Esophagus squamous epithelium (tissue), 5 donors: ENCODE measurements around the gene PBX2. TPM values are rescaled to one million over a fixed set of nuclear protein-coding genes. Genes with fewer than 3 reads are reported as not detected.
"Not testable (repeated sequence)": the region's sequence is repeated elsewhere in the genome, so short reads cannot be mapped to it uniquely, and the experiment has no call there.

ENCODE experiments used
- DNase-seq: peaks from one replicate; lab custom pipeline; 2025; lab: John Stamatoyannopoulos, UW
- H3K27ac ChIP-seq, 4 donors: fragments of 200-600 bp; sonication (generic); one replicate each; pipeline ENCODE4 v1.5.1; 2016 to 2019; ENCODE audit warnings: mild to moderate bottlenecking in 1 of 4
- H3K27me3 ChIP-seq, 4 donors: fragments of 200-600 bp; sonication (generic); 1 replicate in 3 of 4; 2 replicates in 1 of 4; pipeline versions ENCODE4 v1.5.1 to v1.6.0; 2017 to 2021; ENCODE audit warnings: antibody characterized with exemption in 1 of 4
- H3K36me3 ChIP-seq, 3 donors: fragments of 200-600 bp; sonication (generic); one replicate each; pipeline ENCODE4 v1.5.1; 2016 to 2019
- H3K4me1 ChIP-seq, 3 donors: fragments of 200-600 bp; sonication (generic); one replicate each; pipeline ENCODE4 v1.5.1; 2017 to 2019
- H3K4me3 ChIP-seq, 4 donors: fragments of 200-600 bp; sonication (generic); 1 replicate in 3 of 4; 2 replicates in 1 of 4; pipeline ENCODE4 v1.5.1; 2016 to 2019; ENCODE audit warnings: mild to moderate bottlenecking in 2 of 4, moderate library complexity in 1 of 4
- H3K9me3 ChIP-seq, 3 donors: fragments of 200-600 bp; sonication (generic); one replicate each; pipeline ENCODE4 v1.5.1; 2016 to 2019
- CTCF ChIP-seq, 6 experiments: fragments of 450-650 bp in 4 of 6; fragments of 200-600 bp in 2 of 6; sonication (generic) in 2 of 6; IDR thresholded peaks; one replicate each; pipeline ENCODE4 v1.5.1; 2016 to 2019; ENCODE audit warnings: antibody characterized with exemption in 6 of 6, mild to moderate bottlenecking in 4 of 6, moderate library complexity in 4 of 6
- POLR2A ChIP-seq, 4 donors: fragments of 450-650 bp; IDR thresholded peaks; one replicate each; pipeline ENCODE4 v1.6.1; 2017; ENCODE audit warnings: antibody characterized with exemption in 4 of 4, mild to moderate bottlenecking in 4 of 4, moderate library complexity in 3 of 4
- WGBS, 2 donors: methylation state at CpG; one replicate each; pipeline ENCODE4 v1.1.5; 2018; 5-methylcytosine and 5-hydroxymethylcytosine counted together
- intact Hi-C: fragments of 100-400 bp; cut with DNase I; formaldehyde crosslinking; loops from one replicate; pipeline ENCODE4 v1.15.0; 2022
- small RNA-seq, 4 donors: library from RNA; depleted of rRNA; stranded (forward); fragments of <200 nt; gene quantifications; one replicate each; pipeline ENCODE3, GENCODE V24; 2016
- total RNA-seq, 4 donors: library from RNA; depleted of rRNA; stranded (reverse); fragments of >200 nt; gene quantifications; one replicate each; pipeline ENCODE4 v1.1.0, GENCODE V29; 2016
- donor health status: DM: yes; HTN: yes; CAD: no.

PBX2 gene
- total RNA-seq, 4 donors from 2014 or later = 27.1 to 40.2 (median 28.9) TPM

DNA sequence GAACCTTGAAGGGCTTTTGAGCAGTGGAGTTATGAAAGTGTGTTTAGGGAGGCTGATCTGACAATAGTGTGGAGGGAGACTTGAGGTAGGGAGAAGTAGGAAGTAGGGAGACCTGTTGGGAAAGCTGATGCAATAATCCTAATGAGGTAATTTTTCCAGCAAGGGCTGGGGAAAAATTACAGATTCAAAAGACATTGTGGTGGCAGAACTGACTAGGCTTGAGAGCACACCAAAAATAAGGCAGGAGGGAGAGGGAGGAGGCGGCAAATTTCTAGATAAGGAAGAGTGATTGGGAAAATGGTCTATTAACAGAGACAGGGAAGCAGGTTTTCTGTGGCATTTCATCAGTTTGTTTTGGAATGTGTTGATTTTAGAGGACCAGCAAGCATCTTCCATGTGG is 43.7 kb downstream of the PBX2 start:
- Histone ChIP-seq H3K36me3 (peaks cover 0 to 11% (median 0%) of the 10 kb centered on the region in 3 donors), H3K9me3 (no peaks in the 10 kb centered on the region), H3K4me1 (peaks cover 0 to 47% (median 0%) of the 10 kb centered on the region in 3 donors), H3K27ac (no peak overlapping the region), H3K27me3 (peaks cover 0 to 16% (median 0%) of the 10 kb centered on the region in 4 donors), H3K4me3 (no peak overlapping the region)
- intact Hi-C loops = no loop called here
- DNase-seq = no peak
- WGBS, 2 donors = 86 to 89% methylated on average over 1 of the region's 1 CpG
- no peak for TF ChIP-seq POLR2A (IDR thresholded peaks at IDR 0.05)
- no peak for TF ChIP-seq CTCF (IDR thresholded peaks at IDR 0.05)

- H3K9me3 ChIP-seq, intact Hi-C loops, DNase-seq, H3K4me3 ChIP-seq, H3K27me3 ChIP-seq, H3K36me3 ChIP-seq: not testable (repeated sequence)
- WGBS, 2 donors = 50 to 83% methylated on average over 3 to 4 of the region's 7 CpGs
- Histone ChIP-seq H3K4me1 (peaks cover 0 to 30% (median 0%) of the 10 kb centered on the region in 3 donors), H3K27ac (peak overlapping the region in 2 of 4 donors; percentile 49 to 53)
Observed at GRCh38 chr6:32144238-32144637, 45.8 kb downstream of the PBX2 start.

- Histone ChIP-seq H3K9me3 (no peaks in the 10 kb centered on the region), H3K27me3 (no peaks in the 10 kb centered on the region), H3K4me3 (no peak overlapping the region), H3K27ac (no peak overlapping the region), H3K36me3 (no peaks in the 10 kb centered on the region), H3K4me1 (peaks cover 0 to 15% (median 0%) of the 10 kb centered on the region in 3 donors)
- no peak for DNase-seq
- TF ChIP-seq CTCF (IDR thresholded peaks at IDR 0.05) (no peak), POLR2A (IDR thresholded peaks at IDR 0.05) (no peak)
- intact Hi-C loops = no loop called here
- WGBS, 2 donors = 59 to 67% methylated on average over 5 of the region's 5 CpGs
Observed at GRCh38 chr6:32140420-32141046, 49.5 kb downstream of the PBX2 start.

- no peak overlapping the region for H3K4me3 ChIP-seq
- TF ChIP-seq POLR2A (IDR thresholded peaks at IDR 0.05) (no peak), CTCF (IDR thresholded peaks at IDR 0.05) (no peak)
- no peaks in the 10 kb centered on the region for H3K36me3 ChIP-seq
- no peak overlapping the region for H3K27ac ChIP-seq
- no peaks in the 10 kb centered on the region for H3K9me3 ChIP-seq
- WGBS, 2 donors = 58 to 61% methylated on average over 3 of the region's 5 CpGs
- peaks cover 0 to 13% (median 0%) of the 10 kb centered on the region in 3 donors for H3K4me1 ChIP-seq
- H3K27me3 ChIP-seq = no peaks in the 10 kb centered on the region
- DNase-seq = no peak
- intact Hi-C loops = no loop called here
Observed at GRCh38 chr6:32139590-32139989, 50.4 kb downstream of the PBX2 start.

GRCh38 chr6:32137454-32137853 is 52.5 kb downstream of the PBX2 start:
- intact Hi-C loops = no loop called here
- Histone ChIP-seq H3K9me3 (no peaks in the 10 kb centered on the region), H3K27me3 (no peaks in the 10 kb centered on the region), H3K4me1 (peaks cover 0 to 7% (median 2%) of the 10 kb centered on the region in 3 donors), H3K4me3 (no peak overlapping the region), H3K36me3 (no peaks in the 10 kb centered on the region), H3K27ac (no peak overlapping the region)
- TF ChIP-seq POLR2A (IDR thresholded peaks at IDR 0.05) (no peak), CTCF (IDR thresholded peaks at IDR 0.05) (no peak)
- DNase-seq = no peak

Small RNA genes within 50 kb of the gene (small RNA-seq; reads per million reads assigned to genes)
- 0 reads per million in 4 donors for gene AL662884.1
- 0 reads per million in 4 donors for gene MIR6833

Other genes with a start within 250 kb of the PBX2 start
- gene CFB, start 244.1 kb downstream of the PBX2 start, total RNA-seq = 10 to 100 TPM; 10.4 to 81.1 (median 22.4) TPM
- gene NELFE, start 231.2 kb downstream of the PBX2 start, total RNA-seq = 10 to 100 TPM; 52.6 to 83.9 (median 64.4) TPM
- 10 to 100 TPM; 24.6 to 32.4 (median 26.8) TPM for gene SKIC2, start 231.0 kb downstream of the PBX2 start, total RNA-seq
- gene DXO, start 218.1 kb downstream of the PBX2 start, total RNA-seq = 10 to 100 TPM in 1 of 4 donors, 1 to 10 TPM in 3; 7.8 to 13.2 (median 8.8) TPM
- gene C4A, start 208.1 kb downstream of the PBX2 start, total RNA-seq = 10 to 100 TPM in 1 of 4 donors, 1 to 10 TPM in 3; 2.0 to 11.8 (median 5.2) TPM
- 1 to 10 TPM; 2.2 to 7.4 (median 5.2) TPM for gene C4B, start 175.4 kb downstream of the PBX2 start, total RNA-seq
- gene CYP21A2, start 151.8 kb downstream of the PBX2 start, total RNA-seq = under 1 TPM in 1 of 4 donors, not detected in 3; 0.22 TPM
- gene TNXB, start 80.9 kb downstream of the PBX2 start, total RNA-seq = 100 to 1,000 TPM in 1 of 4 donors, 10 to 100 TPM in 3; 10.5 to 102 (median 31.0) TPM
- 10 to 100 TPM; 27.3 to 45.4 (median 30.0) TPM for gene ATF6B, start 62.0 kb downstream of the PBX2 start, total RNA-seq
- 10 to 100 TPM in 1 of 4 donors, 1 to 10 TPM in 3; 5.9 to 16.7 (median 6.8) TPM for gene FKBPL, start 59.9 kb downstream of the PBX2 start, total RNA-seq
- gene PRRT1, start 38.3 kb downstream of the PBX2 start, total RNA-seq = under 1 TPM in 3 of 4 donors, not detected in 1; 0.35 to 0.87 (median 0.57) TPM
- 100 to 1,000 TPM in 1 of 4 donors, 10 to 100 TPM in 3; 17.3 to 133 (median 23.7) TPM for gene PPT2, start 36.1 kb downstream of the PBX2 start, total RNA-seq
- 10 to 100 TPM in 2 of 4 donors, 1 to 10 TPM in 2; 4.8 to 15.1 (median 8.2) TPM for gene EGFL8, start 25.6 kb downstream of the PBX2 start, total RNA-seq
- gene AGPAT1, start 14.1 kb downstream of the PBX2 start, total RNA-seq = 10 to 100 TPM; 17.6 to 34.0 (median 19.1) TPM
- gene RNF5, start 11.8 kb downstream of the PBX2 start, total RNA-seq = 10 to 100 TPM; 20.8 to 59.0 (median 40.8) TPM
- gene AGER, start 5.9 kb downstream of the PBX2 start, total RNA-seq = 1 to 10 TPM in 3 of 4 donors, under 1 TPM in 1; 0.59 to 1.7 (median 1.4) TPM
- gene GPSM3, start 2.4 kb upstream of the PBX2 start, total RNA-seq = 10 to 100 TPM in 2 of 4 donors, 1 to 10 TPM in 2; 1.6 to 14.1 (median 6.5) TPM
- gene NOTCH4, start 33.9 kb upstream of the PBX2 start, total RNA-seq = 10 to 100 TPM in 1 of 4 donors, 1 to 10 TPM in 3; 4.7 to 13.2 (median 5.9) TPM
- not detected for gene TSBP1, start 181.7 kb upstream of the PBX2 start, total RNA-seq
- gene BTNL2, start 217.0 kb upstream of the PBX2 start, total RNA-seq = not detected
- 100 to 1,000 TPM in 2 of 4 donors, 10 to 100 TPM in 2; 26.0 to 440 (median 115) TPM for gene HLA-DRA, start 249.7 kb upstream of the PBX2 start, total RNA-seq